Kidney epithelial cell (primary cell): ENCODE results near the gene NEURL1B. TPM values are rescaled to one million over a fixed set of nuclear protein-coding genes. Genes with fewer than 3 reads are reported as not detected.

ENCODE experiments used
- DNase-seq: peaks from one replicate; pipeline ENCODE4 v3.0.0-alpha.2; 2010; ENCODE audit warnings: low read depth
- H3K27me3 ChIP-seq: 2 replicates; pipeline ENCODE4 v1.6.0; 2011; ENCODE audit warnings: low read length; ENCODE audit not compliant: control insufficient read depth, insufficient read depth
- H3K36me3 ChIP-seq: 2 replicates; pipeline ENCODE4 v1.5.1; 2011; ENCODE audit warnings: low read length; ENCODE audit not compliant: control insufficient read depth, insufficient read depth
- H3K4me3 ChIP-seq: 2 replicates; pipeline ENCODE4 v1.5.1; 2011; ENCODE audit warnings: low read depth, mild to moderate bottlenecking, control low read depth, low read length
- CTCF ChIP-seq: IDR thresholded peaks from 2 replicates; pipeline ENCODE4 v1.5.1; 2011; ENCODE audit warnings: mild to moderate bottlenecking, moderate library complexity, low read length, control low read depth, inconsistent platforms; ENCODE audit not compliant: insufficient read depth, poor library complexity, severe bottlenecking
- total RNA-seq: library from RNA; depleted of rRNA; stranded (reverse); fragments of >200 nt; gene quantifications from 2 replicates; pipeline ENCODE4 v1.2.3, GENCODE V29; 2015

Gene NEURL1B
- 5.1 and 6.1 TPM in 2 replicates for total RNA-seq

GRCh38 chr5:172640822-172641358 is at the start of gene NEURL1B:
Gene NEURL1B (plus strand): TSS chr5:172641263. CDS start chr5:172641407, 144 bp downstream.
- DNase-seq = no peak
- Histone ChIP-seq H3K4me3 (peak within 1 kb of the TSS; percentile 39), H3K36me3 (no peaks in the 10 kb centered on the region), H3K27me3 (peaks cover 37% of the 10 kb centered on the region)
- no peak for TF ChIP-seq CTCF

- H3K27me3 ChIP-seq = peaks cover 10% of the 10 kb centered on the region
- no peak for TF ChIP-seq CTCF
- no peak overlapping the region for H3K4me3 ChIP-seq
- no peak for DNase-seq
- H3K36me3 ChIP-seq = no peaks in the 10 kb centered on the region
Observed at GRCh38 chr5:172591636-172592035, 49.4 kb upstream of the NEURL1B start.

GRCh38 chr5:172592881-172593280 is 48.2 kb upstream of the NEURL1B start:
- H3K27me3 ChIP-seq = peaks cover 2% of the 10 kb centered on the region
- DNase-seq = no peak
- no peak for TF ChIP-seq CTCF
- H3K36me3 ChIP-seq = no peaks in the 10 kb centered on the region
- H3K4me3 ChIP-seq = no peak overlapping the region

GRCh38 chr5:172593306-172593705 is 47.8 kb upstream of the NEURL1B start:
- Histone ChIP-seq H3K27me3 (peaks cover 2% of the 10 kb centered on the region), H3K4me3 (no peak overlapping the region), H3K36me3 (no peaks in the 10 kb centered on the region)
- TF ChIP-seq CTCF = no peak
- DNase-seq = no peak

GRCh38 chr5:172593721-172594235 is 47.3 kb upstream of the NEURL1B start:
- TF ChIP-seq CTCF = no peak
- Histone ChIP-seq H3K4me3 (no peak overlapping the region), H3K27me3 (no peaks in the 10 kb centered on the region)

GRCh38 chr5:172594431-172594830 is 46.6 kb upstream of the NEURL1B start:
- Histone ChIP-seq H3K36me3 (no peaks in the 10 kb centered on the region), H3K4me3 (no peak overlapping the region), H3K27me3 (no peaks in the 10 kb centered on the region)
- no peak for DNase-seq
- no peak for TF ChIP-seq CTCF

More at GRCh38 chr5:172593721-172594235, 47.3 kb upstream of the NEURL1B start:
- no peaks in the 10 kb centered on the region for H3K36me3 ChIP-seq
- no peak for DNase-seq
